Prostate gland (tissue), 2 donors: Measurements from ENCODE around the gene DTX4. TPM values are rescaled to one million over a fixed set of nuclear protein-coding genes. Genes with fewer than 3 reads are reported as not detected.

ENCODE experiments used
- DNase-seq: peaks from one replicate; pipeline ENCODE4 v3.0.0-alpha.2; 2019; ENCODE audit warnings: low spot score
- H3K27ac ChIP-seq, 2 donors: fragments of 200-600 bp; sonication (generic); 2 replicates each; pipeline ENCODE4 v1.5.1; 2017 to 2019
- H3K27me3 ChIP-seq: fragments of 200-600 bp; sonication (generic); replicated peaks from 2 replicates; pipeline ENCODE4 v1.5.1; 2019; ENCODE audit not compliant: insufficient read depth
- H3K36me3 ChIP-seq, 2 donors: fragments of 200-600 bp; sonication (generic); 1 replicate in 1 of 2; 2 replicates in 1 of 2; pipeline versions ENCODE4 v1.5.1 to v1.8.1; 2017 to 2019
- H3K4me1 ChIP-seq: fragments of 200-600 bp; sonication (generic); replicated peaks from 2 replicates; pipeline ENCODE4 v1.5.1; 2019
- H3K4me3 ChIP-seq, 2 donors: fragments of 200-600 bp; sonication (generic); 2 replicates each; pipeline ENCODE4 v1.5.1; 2017 to 2019
- H3K9me3 ChIP-seq: fragments of 200-600 bp; sonication (generic); 2 replicates; pipeline ENCODE4 v1.5.1; 2017
- CTCF ChIP-seq, 4 experiments: fragments of 200-600 bp in 2 of 4; fragments of 450-650 bp in 2 of 4; sonication (generic) in 2 of 4; IDR thresholded peaks; 1 replicate in 3 of 4; 2 replicates in 1 of 4; pipeline ENCODE4 v1.5.1; 2016 to 2019; ENCODE audit warnings: antibody characterized with exemption in 4 of 4, mild to moderate bottlenecking in 2 of 4, moderate library complexity in 2 of 4
- POLR2A ChIP-seq: fragments of 450-650 bp; IDR thresholded peaks from one replicate; pipeline ENCODE4 v1.6.1; 2016; ENCODE audit warnings: antibody characterized with exemption, mild to moderate bottlenecking
- WGBS: methylation state at CpG from one replicate; pipeline ENCODE4 v1.1.5; 2018; 5-methylcytosine and 5-hydroxymethylcytosine counted together
- intact Hi-C: fragments of 100-400 bp; cut with DNase I; formaldehyde crosslinking; loops from one replicate; pipeline ENCODE4 v1.14.2; 2022
- small RNA-seq, 2 donors: library from RNA; depleted of rRNA; stranded (forward); fragments of <200 nt; gene quantifications; one replicate each; pipeline ENCODE3, GENCODE V24; 2016
- total RNA-seq, 2 donors: library from RNA; depleted of rRNA; stranded (reverse); fragments of >200 nt; gene quantifications; one replicate each; pipeline ENCODE4 v1.1.0, GENCODE V29; 2016

The DTX4 gene
- total RNA-seq, 2 donors from 2014 or later: 6.9 to 10.7 TPM

- Histone ChIP-seq H3K36me3 (no peaks in the 10 kb centered on the region), H3K9me3 (no peaks in the 10 kb centered on the region), H3K4me3 (no peak overlapping the region), H3K27me3 (no peaks in the 10 kb centered on the region), H3K4me1 (no peaks in the 10 kb centered on the region), H3K27ac (no peak overlapping the region)
- intact Hi-C loops: no loop called here
- no peak for TF ChIP-seq POLR2A
- TF ChIP-seq CTCF (IDR thresholded peaks at IDR 0.05): no peak
- WGBS: 48% methylated on average over 8 of the region's 8 CpGs
- DNase-seq: no peak
These were observed 83.3 kb downstream of the DTX4 start for GRCh38 chr11:59255281-59255680.

Small RNAs within 50 kb of the gene (small RNA-seq; reads per million reads assigned to genes)
- gene RN7SL42P: 0 reads per million in 2 donors

Other genes starting within 250 kb of the DTX4 start
- gene GLYATL1, start 232.6 kb upstream of the DTX4 start, total RNA-seq: 10 to 100 TPM in 1 of 2 donors, 1 to 10 TPM in 1; 4.0 to 33.7 TPM
- not detected for gene GLYATL1B, start 85.8 kb upstream of the DTX4 start, total RNA-seq
- 1 to 10 TPM in 1 of 2 donors, under 1 TPM in 1; 0.62 to 1.4 TPM for gene FAM111B, start 64.9 kb upstream of the DTX4 start, total RNA-seq
- gene FAM111A, start 29.3 kb upstream of the DTX4 start, total RNA-seq: 10 to 100 TPM; 49.5 to 60.3 TPM
- 1 to 10 TPM; 3.2 to 8.2 TPM for gene MPEG1, start 40.8 kb downstream of the DTX4 start, total RNA-seq
- not detected for gene OR5AN1, start 186.8 kb downstream of the DTX4 start, total RNA-seq